Lung (tissue), 12 donors: ENCODE results near the gene FYN. TPM values are rescaled to one million over a fixed set of nuclear protein-coding genes. Genes with fewer than 3 reads are reported as not detected.

Source experiments
- ATAC-seq: fragments of 200-7000 bp; cut with Tn5 transposase; one replicate; pipeline ENCODE4 v1.9.1; 2020; ENCODE audit warnings: moderate number of reproducible peaks; ENCODE audit not compliant: insufficient read depth, low FRiP score
- DNase-seq, 3 donors: peaks; one replicate each; pipeline ENCODE4 v3.0.0-alpha.2; 2013 to 2017
- H3K27ac ChIP-seq, 2 donors: one replicate each; pipeline ENCODE4 v1.5.1; 2013; ENCODE audit warnings: mild to moderate bottlenecking in 2 of 2, moderate library complexity in 2 of 2, control low read depth in 1 of 2, inconsistent platforms in 1 of 2, low read depth in 1 of 2, low read length in 1 of 2
- H3K27me3 ChIP-seq, 3 donors: one replicate each; pipeline ENCODE4 v1.5.1; 2013; ENCODE audit warnings: low read length in 2 of 3; ENCODE audit not compliant: control insufficient read depth in 3 of 3, insufficient read depth in 3 of 3
- H3K36me3 ChIP-seq, 4 donors: one replicate each; pipeline ENCODE4 v1.5.1; 2013; ENCODE audit warnings: low read length in 4 of 4, mild to moderate bottlenecking in 1 of 4, moderate library complexity in 1 of 4; ENCODE audit not compliant: control insufficient read depth in 4 of 4, insufficient read depth in 4 of 4
- H3K4me1 ChIP-seq, 5 donors: one replicate each; pipeline ENCODE4 v1.5.1; 2013; ENCODE audit warnings: low read length in 5 of 5, mild to moderate bottlenecking in 2 of 5, moderate library complexity in 1 of 5; ENCODE audit not compliant: control insufficient read depth in 5 of 5, insufficient read depth in 5 of 5
- H3K4me3 ChIP-seq: one replicate; pipeline ENCODE4 v1.5.1; 2013; ENCODE audit warnings: mild to moderate bottlenecking, control low read depth, moderate library complexity
- H3K9ac ChIP-seq, 2 donors: one replicate each; pipeline ENCODE4 v1.5.1; 2013; ENCODE audit warnings: low read length in 2 of 2, control low read depth in 1 of 2; ENCODE audit not compliant: insufficient read depth in 1 of 2
- H3K9me3 ChIP-seq, 4 donors: one replicate each; pipeline ENCODE4 v1.5.1; 2013; ENCODE audit warnings: low read length in 3 of 4, mild to moderate bottlenecking in 1 of 4, moderate library complexity in 1 of 4; ENCODE audit not compliant: control insufficient read depth in 4 of 4, insufficient read depth in 3 of 4
- WGBS, 2 donors: extraction: QIAGEN DNeasy Blood & Tissue Kit; methylation state at CpG; one replicate each; pipeline ENCODE4 v1.1.7; 2013; 5-methylcytosine and 5-hydroxymethylcytosine counted together
- polyA plus RNA-seq, 2 donors: library from polyadenylated mRNA; stranded (reverse); fragments of 200-250 nt; gene quantifications; one replicate each; pipeline ENCODE4 v1.2.1, GENCODE V29; 2013
- total RNA-seq, 2 donors: library from RNA; depleted of rRNA in 1 of 2; stranded (reverse); fragments of >200 nt in 1 of 2; gene quantifications; one replicate each; pipeline ENCODE4 v1.2.1, GENCODE V29; 2014 to 2021
- TF ChIP-seq, protein P1 (sequence below): IDR thresholded peaks from 2 replicates; pipeline ENCODE4 v1.5.1; 2012; ENCODE audit warnings: mild to moderate bottlenecking; ENCODE audit errors: control extremely low read depth, extremely low read depth
- donor health status: control.
- donor health status: control.
- donor health status: Bipolar disorder and iron deficiency.
- donor health status: healthy.
- donor health status: DM: yes; HTN: yes; CAD: no.

The FYN gene
- total and polyA plus RNA-seq, 4 donors: 27.3 to 157 (median 71.0) TPM

- H3K4me1 ChIP-seq: peaks cover 7 to 30% (median 23%) of the 10 kb centered on the region in 5 donors
- TF ChIP-seq, protein P1, sequence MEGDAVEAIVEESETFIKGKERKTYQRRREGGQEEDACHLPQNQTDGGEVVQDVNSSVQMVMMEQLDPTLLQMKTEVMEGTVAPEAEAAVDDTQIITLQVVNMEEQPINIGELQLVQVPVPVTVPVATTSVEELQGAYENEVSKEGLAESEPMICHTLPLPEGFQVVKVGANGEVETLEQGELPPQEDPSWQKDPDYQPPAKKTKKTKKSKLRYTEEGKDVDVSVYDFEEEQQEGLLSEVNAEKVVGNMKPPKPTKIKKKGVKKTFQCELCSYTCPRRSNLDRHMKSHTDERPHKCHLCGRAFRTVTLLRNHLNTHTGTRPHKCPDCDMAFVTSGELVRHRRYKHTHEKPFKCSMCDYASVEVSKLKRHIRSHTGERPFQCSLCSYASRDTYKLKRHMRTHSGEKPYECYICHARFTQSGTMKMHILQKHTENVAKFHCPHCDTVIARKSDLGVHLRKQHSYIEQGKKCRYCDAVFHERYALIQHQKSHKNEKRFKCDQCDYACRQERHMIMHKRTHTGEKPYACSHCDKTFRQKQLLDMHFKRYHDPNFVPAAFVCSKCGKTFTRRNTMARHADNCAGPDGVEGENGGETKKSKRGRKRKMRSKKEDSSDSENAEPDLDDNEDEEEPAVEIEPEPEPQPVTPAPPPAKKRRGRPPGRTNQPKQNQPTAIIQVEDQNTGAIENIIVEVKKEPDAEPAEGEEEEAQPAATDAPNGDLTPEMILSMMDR: no peak
Measured at GRCh38 chr6:111736005-111736608, 137.1 kb downstream of the FYN start.

GRCh38 chr6:111734068-111735061 lies 138.9 kb downstream of the FYN start:
- ATAC-seq (no peak), DNase-seq (peak; percentile 49 to 84 (median 76))
- no peak overlapping the region for H3K27ac ChIP-seq
- TF ChIP-seq, protein P1: no peak
- peaks cover 11 to 39% (median 25%) of the 10 kb centered on the region in 5 donors for H3K4me1 ChIP-seq
- H3K27me3 ChIP-seq: no peaks in the 10 kb centered on the region
- peaks cover 0 to 8% (median 2%) of the 10 kb centered on the region in 4 donors for H3K9me3 ChIP-seq
- WGBS, 2 donors: 60 to 78% methylated on average over 4 of the region's 4 CpGs
- no peak overlapping the region for H3K4me3 ChIP-seq
- H3K36me3 ChIP-seq: peaks cover 0 to 8% (median under 1%) of the 10 kb centered on the region in 4 donors
- peak overlapping the region in 1 of 2 donors; percentile 44 for H3K9ac ChIP-seq

More at GRCh38 chr6:111736005-111736608, 137.1 kb downstream of the FYN start:
- H3K36me3 ChIP-seq: peaks cover 0 to 8% (median under 1%) of the 10 kb centered on the region in 4 donors
- no peak for DNase-seq
- peaks cover 0 to 8% (median 2%) of the 10 kb centered on the region in 4 donors for H3K9me3 ChIP-seq
- H3K27ac ChIP-seq: no peak overlapping the region
- H3K4me3 ChIP-seq: no peak overlapping the region
- no peak overlapping the region for H3K9ac ChIP-seq
- no peak for ATAC-seq
- H3K27me3 ChIP-seq: no peaks in the 10 kb centered on the region
- WGBS, 2 donors: 85 to 93% methylated on average over 4 of the region's 4 CpGs

- Histone ChIP-seq H3K9me3 (peaks cover 0 to 8% (median 2%) of the 10 kb centered on the region in 4 donors), H3K27me3 (no peaks in the 10 kb centered on the region), H3K36me3 (peaks cover 0 to 4% (median 0%) of the 10 kb centered on the region in 4 donors), H3K9ac (no peak overlapping the region), H3K4me3 (no peak overlapping the region), H3K4me1 (peaks cover 8 to 43% (median 25%) of the 10 kb centered on the region in 5 donors), H3K27ac (no peak overlapping the region)
- TF ChIP-seq, protein P1: no peak
- DNase-seq (no peak), ATAC-seq (no peak)
- 92 to 93% methylated on average over 7 of the region's 7 CpGs for WGBS, 2 donors
Measured at GRCh38 chr6:111732390-111732789, 140.9 kb downstream of the FYN start.
